Activated CD4-positive, CD25-positive, alpha-beta regulatory T cell treated with anti-CD3 and anti-CD28 coated beads, Interleukin-2, amount 50 U/mL, for 16 hours (primary cell): Measurements from ENCODE around the gene HOXA11.

Experiments used
- DNase-seq: peaks from one replicate; pipeline ENCODE4 v3.0.0-alpha.2; 2020; ENCODE audit warnings: low read depth, low spot score

The HOXA11 gene

DNA sequence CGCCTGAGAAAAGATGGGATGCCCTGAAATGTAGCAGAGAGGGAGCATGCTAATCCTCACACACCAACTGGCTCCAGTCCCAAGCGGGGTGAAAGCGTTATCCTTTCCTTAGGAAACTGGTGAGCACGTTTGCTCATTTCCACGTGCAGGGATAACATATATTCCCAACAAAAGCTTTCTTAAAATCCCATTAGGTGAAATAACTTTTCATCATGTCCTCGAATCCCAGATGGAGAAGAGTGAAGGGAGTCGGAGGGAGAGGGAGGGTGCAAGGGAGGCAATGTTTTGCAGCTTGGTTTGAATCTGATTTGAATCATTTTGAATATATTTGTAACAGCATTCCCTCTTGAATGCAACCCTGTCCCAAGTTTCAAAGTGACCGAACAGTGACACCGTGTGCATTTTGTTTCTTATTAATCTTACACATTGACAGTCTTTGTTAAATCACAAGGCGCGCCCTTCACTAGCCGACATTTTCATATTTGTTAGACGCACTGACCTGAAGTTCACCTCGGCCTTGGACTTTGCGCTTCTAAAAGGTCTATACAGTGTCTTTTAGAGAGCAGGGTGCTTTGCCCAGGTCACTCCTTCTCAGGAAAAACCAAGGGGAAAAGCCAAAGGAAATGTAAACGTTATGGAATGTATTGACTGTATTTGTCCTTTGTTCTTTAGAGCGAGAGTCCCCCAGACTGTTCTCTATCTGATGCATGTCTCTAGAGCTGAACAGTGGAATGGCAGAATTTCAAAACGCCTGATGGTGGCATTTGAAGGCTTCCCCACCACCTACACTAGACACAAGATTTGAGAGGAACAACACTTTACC, 51.4 kb downstream of the HOXA11 start:
- DNase-seq = no peak

DNA sequence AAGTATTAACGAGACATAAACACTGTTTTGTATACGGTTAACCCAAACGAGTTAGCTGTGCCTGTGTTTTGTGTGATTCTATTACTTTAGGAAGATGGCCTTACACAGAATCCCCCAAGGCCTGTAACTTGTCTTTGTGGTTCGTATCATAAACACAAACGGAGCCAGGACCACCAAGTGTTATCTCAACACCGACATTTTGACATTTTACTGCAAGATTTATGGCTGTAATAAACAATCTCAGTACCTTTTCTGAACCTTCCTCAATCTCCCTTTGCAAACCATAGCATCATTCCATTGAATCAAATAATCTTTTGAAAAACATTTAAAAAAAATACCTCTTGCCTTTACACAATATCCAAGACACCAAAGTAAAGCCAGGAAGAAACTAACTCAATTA, 52.1 kb downstream of the HOXA11 start:
- DNase-seq = no peak

DNA sequence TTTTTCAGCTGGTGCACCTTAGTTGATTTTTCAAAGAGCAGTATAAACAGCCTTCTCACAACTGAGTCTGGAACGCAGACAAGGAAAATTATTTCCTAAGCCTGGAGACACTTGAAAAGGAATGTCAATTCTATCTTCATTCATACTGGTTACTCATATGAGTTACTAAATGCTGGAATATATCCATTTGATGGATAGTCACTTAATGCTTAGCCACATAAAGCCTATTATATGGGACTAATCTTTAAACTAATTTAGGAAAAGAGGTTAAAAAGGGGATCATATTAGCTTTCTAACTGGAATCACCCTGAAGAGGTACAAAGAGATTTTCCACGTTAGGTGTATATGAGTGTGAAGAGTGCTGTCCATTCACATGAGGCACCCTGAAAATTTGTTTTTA, 52.8 kb downstream of the HOXA11 start:
- no peak for DNase-seq

DNA sequence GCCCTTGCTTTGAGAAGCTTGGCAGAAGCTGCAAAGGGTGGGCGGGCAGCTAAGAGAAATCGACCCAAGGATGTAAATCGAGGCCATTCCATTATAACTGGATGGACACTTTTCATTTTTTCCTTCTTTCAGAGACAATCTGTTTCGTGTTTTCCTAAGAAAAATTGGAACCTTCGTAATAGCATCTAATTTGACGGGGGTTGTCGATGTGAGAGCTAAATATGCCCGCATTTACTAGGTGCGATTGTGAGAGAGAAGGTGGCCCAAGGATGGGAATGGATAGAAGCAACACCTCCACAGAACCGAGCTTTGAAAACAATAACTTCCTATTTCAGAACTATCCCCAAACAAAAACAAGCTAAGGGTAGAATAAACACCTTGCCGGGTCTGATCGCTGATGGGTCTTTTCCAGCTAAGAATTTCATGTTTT, 53.6 kb downstream of the HOXA11 start:
- DNase-seq = no peak
